OCI-LY1 (cell line): ENCODE results near the gene VWA8.
A peak's percentile ranks its signal among the peaks of the same experiment; 100 is the strongest.

ENCODE experiments used
- H2AFZ ChIP-seq: fragments of 200-600 bp; sonication (generic), shearing (Covaris generic); 2 replicates; pipeline ENCODE4 v1.6.0; 2014; ENCODE audit warnings: antibody characterized with exemption, mild to moderate bottlenecking, low read length
- H3F3A ChIP-seq: fragments of 200-600 bp; sonication (generic), shearing (Covaris generic); 2 replicates; pipeline ENCODE4 v1.6.0; 2014; ENCODE audit warnings: mild to moderate bottlenecking, antibody characterized with exemption, low read length, moderate library complexity; ENCODE audit not compliant: insufficient read depth
- H3K27ac ChIP-seq: fragments of 200-600 bp; sonication (generic); 2 replicates; pipeline ENCODE4 v1.5.1; 2014; ENCODE audit warnings: low read length, mixed run types, mild to moderate bottlenecking, low read depth; ENCODE audit not compliant: poor library complexity, severe bottlenecking
- H3K27me3 ChIP-seq: fragments of 200-600 bp; sonication (generic); 2 replicates; pipeline ENCODE4 v1.6.0; 2014; ENCODE audit warnings: antibody characterized with exemption, mild to moderate bottlenecking, low read length, moderate library complexity; ENCODE audit not compliant: insufficient read depth
- H3K36me3 ChIP-seq: fragments of 200-600 bp; sonication (generic); 2 replicates; pipeline ENCODE4 v1.6.1; 2014; ENCODE audit warnings: mild to moderate bottlenecking, antibody characterized with exemption, low read length, moderate library complexity, mixed read lengths; ENCODE audit not compliant: insufficient read depth
- H3K4me1 ChIP-seq: fragments of 200-600 bp; sonication (generic); 2 replicates; pipeline ENCODE4 v1.5.1; 2014; ENCODE audit warnings: mild to moderate bottlenecking, low read length, moderate library complexity; ENCODE audit not compliant: insufficient read depth, severe bottlenecking
- H3K4me2 ChIP-seq: fragments of 200-600 bp; sonication (generic), shearing (Covaris generic); 2 replicates; pipeline ENCODE4 v1.6.1; 2014; ENCODE audit warnings: low read length
- H3K4me3 ChIP-seq: fragments of 200-600 bp; sonication (generic); 2 replicates; pipeline ENCODE4 v1.5.1; 2014; ENCODE audit warnings: low read length, low read depth, mild to moderate bottlenecking, mixed read lengths; ENCODE audit not compliant: poor library complexity, severe bottlenecking
- H3K79me2 ChIP-seq: fragments of 200-600 bp; shearing (Covaris generic); 2 replicates; pipeline ENCODE4 v1.6.1; 2016; ENCODE audit warnings: mixed run types, low read length, mixed read lengths; ENCODE audit not compliant: insufficient read depth
- H3K9ac ChIP-seq: fragments of 200-600 bp; sonication (generic), shearing (Covaris generic); 2 replicates; pipeline ENCODE4 v1.6.1; 2014; ENCODE audit warnings: mild to moderate bottlenecking, low read length, mixed read lengths
- H3K9me2 ChIP-seq: fragments of 200-600 bp; sonication (generic), shearing (Covaris generic); 2 replicates; pipeline ENCODE4 v1.6.1; 2014; ENCODE audit warnings: low read depth, mild to moderate bottlenecking, low read length, mixed read lengths
- H3K9me3 ChIP-seq: fragments of 200-600 bp; shearing (Covaris generic); 2 replicates; pipeline ENCODE4 v1.6.1; 2014; ENCODE audit warnings: low read length, mixed read lengths
- H4K20me1 ChIP-seq: fragments of 200-600 bp; sonication (generic), shearing (Covaris generic); 2 replicates; pipeline ENCODE4 v1.6.0; 2016; ENCODE audit warnings: mild to moderate bottlenecking, low read length; ENCODE audit not compliant: insufficient read depth
- CTCF ChIP-seq: fragments of 200-600 bp; sonication (generic), shearing (Covaris generic); IDR thresholded peaks from 2 replicates; pipeline ENCODE4 v1.5.1; 2017; ENCODE audit warnings: mild to moderate bottlenecking, antibody characterized with exemption, low read length, moderate library complexity, mixed read lengths
- EZH2 ChIP-seq: fragments of 200-600 bp; sonication (generic), shearing (Covaris generic); IDR thresholded peaks from 2 replicates; pipeline ENCODE4 v1.8.0; 2017; ENCODE audit warnings: borderline replicate concordance, mixed run types, mild to moderate bottlenecking, antibody characterized with exemption, low read length, moderate library complexity, mixed read lengths

Gene VWA8

DNA sequence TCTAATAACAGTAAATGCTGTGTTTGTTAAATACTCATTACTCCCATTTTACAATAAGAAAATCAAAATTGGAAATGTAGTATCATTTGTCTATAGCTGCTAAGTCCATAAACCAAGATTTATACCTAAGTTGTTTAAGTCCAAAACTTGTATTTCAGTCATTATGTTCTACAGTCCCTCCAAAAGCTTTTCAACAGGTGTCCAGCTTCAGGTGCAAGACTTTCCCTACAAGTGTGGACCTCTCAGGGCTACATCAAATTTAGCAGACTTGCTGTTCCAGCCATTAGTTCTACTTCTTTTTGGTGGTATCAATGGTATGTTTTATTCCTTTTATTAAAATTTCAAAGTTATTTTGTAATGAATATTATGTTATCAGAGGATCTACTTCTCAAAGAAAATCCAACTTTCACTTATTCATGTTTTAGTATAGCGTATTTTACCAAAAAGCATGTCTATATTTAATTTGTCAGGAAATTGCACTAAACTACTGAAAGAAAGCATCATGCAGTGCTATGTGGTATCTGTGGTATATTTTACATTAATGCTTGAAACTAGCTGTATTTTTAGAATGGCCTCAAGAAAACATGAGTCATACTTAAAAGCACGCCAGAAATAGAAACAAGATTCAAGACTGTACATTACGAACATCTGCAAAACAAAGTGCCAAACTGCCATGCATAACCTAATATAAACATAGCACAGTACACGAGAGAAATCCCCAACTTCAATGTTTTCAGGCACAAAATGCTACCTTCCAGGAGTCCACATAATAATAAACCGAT lies 44.5 kb downstream of the VWA8 start:
- H3K79me2 ChIP-seq = peaks cover 7% of the 10 kb centered on the region; the same call in 1 of the 2 replicates
- no peak overlapping the region for H3K4me3 ChIP-seq
- H2AFZ ChIP-seq = no peak overlapping the region
- H3K4me1 ChIP-seq = peaks cover 31% of the 10 kb centered on the region
- H3K9ac ChIP-seq = no peak overlapping the region
- no peaks in the 10 kb centered on the region for H3K9me3 ChIP-seq
- peak overlapping the region; percentile 31 for H3K27ac ChIP-seq
- no peak for TF ChIP-seq CTCF
- no peak for TF ChIP-seq EZH2
- H3F3A ChIP-seq = no peaks in the 10 kb centered on the region
- H3K36me3 ChIP-seq = peaks cover 2% of the 10 kb centered on the region; the same call in 1 of the 2 replicates
- no peaks in the 10 kb centered on the region for H4K20me1 ChIP-seq
- H3K9me2 ChIP-seq = no peaks in the 10 kb centered on the region
- H3K27me3 ChIP-seq = no peaks in the 10 kb centered on the region
- peak overlapping the region; percentile 44 for H3K4me2 ChIP-seq

- Histone ChIP-seq H3K9me3 (no peaks in the 10 kb centered on the region), H3K4me2 (no peak overlapping the region), H3K4me3 (no peak overlapping the region), H3K27ac (no peak overlapping the region), H2AFZ (no peak overlapping the region), H3K4me1 (peaks cover 29% of the 10 kb centered on the region), H3K27me3 (no peaks in the 10 kb centered on the region), H4K20me1 (no peaks in the 10 kb centered on the region), H3F3A (no peaks in the 10 kb centered on the region), H3K9me2 (no peaks in the 10 kb centered on the region), H3K36me3 (peaks cover 10% of the 10 kb centered on the region; the same call in 1 of the 2 replicates), H3K9ac (no peak overlapping the region), H3K79me2 (peaks cover 7% of the 10 kb centered on the region; the same call in 1 of the 2 replicates)
- TF ChIP-seq CTCF (no peak), EZH2 (no peak)
Measured at GRCh38 chr13:41915081-41915480, 45.8 kb downstream of the VWA8 start.

DNA sequence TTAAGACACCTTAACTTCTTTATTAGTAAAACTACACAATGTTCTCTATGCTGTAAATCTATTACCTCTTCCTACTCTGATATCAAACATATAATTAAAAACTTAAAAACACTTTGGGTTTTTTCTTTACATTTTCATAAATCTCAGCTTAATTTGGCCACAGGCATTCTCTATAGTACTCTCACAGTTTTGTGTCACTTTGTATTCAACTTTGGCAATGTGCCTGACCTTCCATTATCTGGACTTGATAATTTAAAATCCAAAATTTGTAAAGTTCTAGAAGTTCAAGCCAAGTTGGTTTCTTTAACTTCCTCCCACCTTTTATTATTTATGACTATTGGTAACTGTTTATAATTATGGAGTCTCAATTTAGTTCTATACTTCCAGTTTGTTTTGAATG lies 46.4 kb downstream of the VWA8 start:
- Histone ChIP-seq H3F3A (no peaks in the 10 kb centered on the region), H3K4me2 (no peak overlapping the region), H3K27ac (no peak overlapping the region), H3K36me3 (peaks cover 10% of the 10 kb centered on the region; the same call in 1 of the 2 replicates), H2AFZ (no peak overlapping the region), H3K27me3 (no peaks in the 10 kb centered on the region), H3K9me2 (no peaks in the 10 kb centered on the region), H3K79me2 (peaks cover 7% of the 10 kb centered on the region; the same call in 1 of the 2 replicates), H3K4me1 (peaks cover 24% of the 10 kb centered on the region), H3K4me3 (no peak overlapping the region), H3K9me3 (no peaks in the 10 kb centered on the region), H3K9ac (no peak overlapping the region), H4K20me1 (no peaks in the 10 kb centered on the region)
- TF ChIP-seq CTCF (no peak), EZH2 (no peak)
